DOHH2 (cell line): ENCODE data around the gene ILKAP.

Source experiments
- H3F3A ChIP-seq: fragments of 200-600 bp; sonication (generic), shearing (Covaris generic); 2 replicates; pipeline ENCODE4 v1.6.0; 2016; ENCODE audit warnings: antibody characterized with exemption, mild to moderate bottlenecking; ENCODE audit not compliant: control insufficient read depth, insufficient read depth
- H3K27ac ChIP-seq: fragments of 200-600 bp; sonication (generic); 2 replicates; pipeline ENCODE4 v1.5.1; 2014; ENCODE audit warnings: low read depth, mild to moderate bottlenecking, low read length, moderate library complexity
- H3K27me3 ChIP-seq: fragments of 200-600 bp; sonication (generic); 2 replicates; pipeline ENCODE4 v1.6.1; 2014; ENCODE audit warnings: mild to moderate bottlenecking, low read length, mixed read lengths; ENCODE audit not compliant: control insufficient read depth
- H3K36me3 ChIP-seq: fragments of 200-600 bp; sonication (generic); 2 replicates; pipeline ENCODE4 v1.6.1; 2014; ENCODE audit warnings: mild to moderate bottlenecking, low read length, moderate library complexity, mixed read lengths; ENCODE audit not compliant: control insufficient read depth
- H3K4me1 ChIP-seq: fragments of 200-600 bp; sonication (generic); 2 replicates; pipeline ENCODE4 v1.6.1; 2014; ENCODE audit warnings: mild to moderate bottlenecking, low read length, mixed read lengths; ENCODE audit not compliant: control insufficient read depth
- H3K4me2 ChIP-seq: fragments of 200-600 bp; sonication (generic); 2 replicates; pipeline ENCODE4 v1.6.0; 2014; ENCODE audit warnings: mild to moderate bottlenecking, low read length, moderate library complexity
- H3K4me3 ChIP-seq: fragments of 200-600 bp; sonication (generic); 2 replicates; pipeline ENCODE4 v1.5.1; 2014; ENCODE audit warnings: mild to moderate bottlenecking, low read length, mixed read lengths
- H3K79me2 ChIP-seq: fragments of 200-600 bp; sonication (generic); 2 replicates; pipeline ENCODE4 v1.6.1; 2014; ENCODE audit warnings: mild to moderate bottlenecking, low read length, mixed read lengths; ENCODE audit not compliant: control insufficient read depth
- H3K9me2 ChIP-seq: fragments of 200-600 bp; sonication (generic); replicated peaks from 2 replicates; pipeline ENCODE4 v1.6.1; 2014; ENCODE audit warnings: mild to moderate bottlenecking, low read length, mixed read lengths; ENCODE audit not compliant: control insufficient read depth
- H3K9me3 ChIP-seq: fragments of 200-600 bp; sonication (generic); 2 replicates; pipeline ENCODE4 v1.6.1; 2014; ENCODE audit warnings: antibody characterized with exemption, low read length, mixed read lengths; ENCODE audit not compliant: control insufficient read depth, insufficient read depth
- H4K20me1 ChIP-seq: fragments of 200-600 bp; sonication (generic); 2 replicates; pipeline ENCODE4 v1.6.0; 2014; ENCODE audit warnings: low read depth, mild to moderate bottlenecking, antibody characterized with exemption, low read length, moderate library complexity; ENCODE audit not compliant: control insufficient read depth, insufficient read depth
- EZH2phosphoT487 ChIP-seq: fragments of 200-600 bp; sonication (generic); IDR thresholded peaks from 2 replicates; pipeline ENCODE4 v1.6.1; 2017; ENCODE audit warnings: borderline replicate concordance, mild to moderate bottlenecking, antibody characterized with exemption, low read length, moderate library complexity, mixed read lengths
- TF ChIP-seq, protein P1 (sequence below): fragments of 200-600 bp; sonication (generic); IDR thresholded peaks from one replicate; pipeline ENCODE4 v1.5.1; 2014; ENCODE audit warnings: antibody characterized with exemption, mild to moderate bottlenecking, low read depth, low read length; ENCODE audit not compliant: poor library complexity, severe bottlenecking

ILKAP gene

DNA sequence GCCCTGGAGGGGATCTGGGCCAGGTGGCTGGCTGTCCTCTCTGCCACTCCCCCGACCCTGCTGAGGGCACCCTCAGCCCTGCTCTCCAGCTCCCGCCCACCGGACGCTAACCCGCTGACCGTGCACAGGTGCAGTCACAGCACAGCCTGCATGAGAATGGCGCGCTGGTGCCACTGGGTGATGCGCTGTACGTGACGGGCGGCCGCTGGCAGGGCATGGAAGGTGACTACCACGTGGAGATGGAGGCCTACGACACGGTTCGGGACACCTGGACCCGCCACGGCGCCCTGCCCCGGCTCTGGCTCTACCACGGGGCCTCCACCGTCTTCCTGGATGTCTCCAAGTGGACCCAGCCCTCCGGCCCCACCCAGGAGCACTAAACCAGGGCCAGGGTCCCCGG, 52.8 kb downstream of the ILKAP start:
- H3K4me1 ChIP-seq, result peaks cover 6% of the 10 kb centered on the region
- H3K9me3 ChIP-seq, result no peaks in the 10 kb centered on the region; the same call in 1 of the 2 replicates
- H4K20me1 ChIP-seq, result no peaks in the 10 kb centered on the region
- no peak overlapping the region for H3K4me3 ChIP-seq
- H3F3A ChIP-seq, result no peaks in the 10 kb centered on the region
- H3K27me3 ChIP-seq, result no peaks in the 10 kb centered on the region
- H3K9me2 ChIP-seq, result no peaks in the 10 kb centered on the region
- no peak overlapping the region for H3K4me2 ChIP-seq
- H3K36me3 ChIP-seq, result no peaks in the 10 kb centered on the region
- TF ChIP-seq, protein P1, sequence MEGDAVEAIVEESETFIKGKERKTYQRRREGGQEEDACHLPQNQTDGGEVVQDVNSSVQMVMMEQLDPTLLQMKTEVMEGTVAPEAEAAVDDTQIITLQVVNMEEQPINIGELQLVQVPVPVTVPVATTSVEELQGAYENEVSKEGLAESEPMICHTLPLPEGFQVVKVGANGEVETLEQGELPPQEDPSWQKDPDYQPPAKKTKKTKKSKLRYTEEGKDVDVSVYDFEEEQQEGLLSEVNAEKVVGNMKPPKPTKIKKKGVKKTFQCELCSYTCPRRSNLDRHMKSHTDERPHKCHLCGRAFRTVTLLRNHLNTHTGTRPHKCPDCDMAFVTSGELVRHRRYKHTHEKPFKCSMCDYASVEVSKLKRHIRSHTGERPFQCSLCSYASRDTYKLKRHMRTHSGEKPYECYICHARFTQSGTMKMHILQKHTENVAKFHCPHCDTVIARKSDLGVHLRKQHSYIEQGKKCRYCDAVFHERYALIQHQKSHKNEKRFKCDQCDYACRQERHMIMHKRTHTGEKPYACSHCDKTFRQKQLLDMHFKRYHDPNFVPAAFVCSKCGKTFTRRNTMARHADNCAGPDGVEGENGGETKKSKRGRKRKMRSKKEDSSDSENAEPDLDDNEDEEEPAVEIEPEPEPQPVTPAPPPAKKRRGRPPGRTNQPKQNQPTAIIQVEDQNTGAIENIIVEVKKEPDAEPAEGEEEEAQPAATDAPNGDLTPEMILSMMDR, result no peak
- TF ChIP-seq EZH2phosphoT487, result no peak
- H3K79me2 ChIP-seq, result no peaks in the 10 kb centered on the region
- H3K27ac ChIP-seq, result no peak overlapping the region

DNA sequence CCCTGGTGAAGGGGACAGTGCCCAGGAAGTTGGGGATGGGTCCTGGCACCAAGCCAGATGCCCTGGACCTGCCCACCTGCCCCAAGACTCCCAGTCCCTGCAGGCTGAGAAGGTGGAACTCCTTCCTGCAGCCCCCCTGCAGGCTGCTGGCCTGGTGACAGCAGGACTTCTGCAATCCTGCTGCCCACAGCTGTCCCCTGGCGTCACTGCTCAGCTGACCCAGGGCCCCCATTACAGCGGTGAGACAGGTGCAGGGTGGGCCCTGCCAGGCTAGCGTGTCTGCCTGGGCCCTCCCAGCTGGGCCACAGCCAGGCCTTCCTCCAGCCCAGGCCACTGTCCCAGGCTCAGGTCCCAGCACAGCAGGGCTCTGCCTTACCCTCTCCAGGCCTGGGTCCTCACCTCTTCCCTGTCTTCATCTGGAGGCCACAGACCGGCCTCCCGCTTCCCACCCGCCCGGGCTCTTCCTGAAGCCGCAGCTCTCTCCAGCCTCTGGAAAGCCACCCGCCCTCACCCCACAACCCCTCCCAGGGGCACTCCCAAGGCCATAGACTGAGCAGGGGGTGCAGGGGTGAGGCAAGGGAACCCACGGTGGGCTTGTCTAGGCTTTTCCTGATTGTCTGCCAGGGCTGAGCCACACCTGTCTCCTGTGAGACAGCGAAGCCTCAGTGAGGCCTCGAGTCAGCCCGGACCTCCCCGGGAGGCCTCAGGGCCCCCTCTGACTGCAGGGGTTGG, 53.5 kb downstream of the ILKAP start:
- Histone ChIP-seq H3K79me2 (no peaks in the 10 kb centered on the region), H3K9me3 (no peaks in the 10 kb centered on the region; the same call in 1 of the 2 replicates), H3K4me2 (no peak overlapping the region), H3K36me3 (no peaks in the 10 kb centered on the region), H4K20me1 (no peaks in the 10 kb centered on the region), H3K9me2 (no peaks in the 10 kb centered on the region), H3K4me1 (peaks cover 6% of the 10 kb centered on the region), H3K27ac (no peak overlapping the region), H3K4me3 (no peak overlapping the region), H3K27me3 (no peaks in the 10 kb centered on the region), H3F3A (no peaks in the 10 kb centered on the region)
- TF ChIP-seq EZH2phosphoT487, result no peak
- TF ChIP-seq, protein P1, result no peak

DNA sequence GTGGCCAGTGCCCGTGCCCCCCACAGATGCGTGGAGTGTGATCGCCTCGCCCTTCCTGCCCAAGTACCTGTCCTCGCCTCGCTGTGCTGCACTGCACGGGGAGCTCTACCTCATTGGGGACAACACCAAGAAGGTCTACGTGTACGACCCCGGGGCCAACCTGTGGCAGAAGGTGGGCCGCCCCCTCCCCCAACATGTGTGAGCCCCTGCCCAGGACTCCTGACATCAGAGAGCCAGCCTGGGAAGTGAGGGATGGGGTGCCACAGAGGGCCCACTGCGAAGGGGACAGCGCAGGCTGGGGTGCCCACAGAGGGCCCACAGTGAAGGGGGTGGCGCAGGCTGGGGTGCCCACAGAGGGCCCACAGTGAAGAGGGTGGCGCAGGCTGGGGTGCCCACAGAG, 54.5 kb downstream of the ILKAP start:
- Histone ChIP-seq H3K4me2 (no peak overlapping the region), H3K79me2 (no peaks in the 10 kb centered on the region), H3K27ac (no peak overlapping the region), H3K9me2 (no peaks in the 10 kb centered on the region), H3K36me3 (no peaks in the 10 kb centered on the region), H4K20me1 (no peaks in the 10 kb centered on the region), H3K4me3 (no peak overlapping the region), H3K27me3 (no peaks in the 10 kb centered on the region), H3F3A (no peaks in the 10 kb centered on the region), H3K9me3 (no peaks in the 10 kb centered on the region), H3K4me1 (peaks cover 6% of the 10 kb centered on the region)
- no peak for TF ChIP-seq EZH2phosphoT487
- TF ChIP-seq, protein P1, result no peak
